Measurements from ENCODE around the gene C4A. TPM values are rescaled to one million over a fixed set of nuclear protein-coding genes. Genes with fewer than 3 reads are reported as not detected.

The C4A gene
- total and polyA plus RNA-seq, 2 of the 13 experiments (the other 11 are each of a cell fraction or from before 2014, with no cell fraction given): 165 to 478 TPM

DNA sequence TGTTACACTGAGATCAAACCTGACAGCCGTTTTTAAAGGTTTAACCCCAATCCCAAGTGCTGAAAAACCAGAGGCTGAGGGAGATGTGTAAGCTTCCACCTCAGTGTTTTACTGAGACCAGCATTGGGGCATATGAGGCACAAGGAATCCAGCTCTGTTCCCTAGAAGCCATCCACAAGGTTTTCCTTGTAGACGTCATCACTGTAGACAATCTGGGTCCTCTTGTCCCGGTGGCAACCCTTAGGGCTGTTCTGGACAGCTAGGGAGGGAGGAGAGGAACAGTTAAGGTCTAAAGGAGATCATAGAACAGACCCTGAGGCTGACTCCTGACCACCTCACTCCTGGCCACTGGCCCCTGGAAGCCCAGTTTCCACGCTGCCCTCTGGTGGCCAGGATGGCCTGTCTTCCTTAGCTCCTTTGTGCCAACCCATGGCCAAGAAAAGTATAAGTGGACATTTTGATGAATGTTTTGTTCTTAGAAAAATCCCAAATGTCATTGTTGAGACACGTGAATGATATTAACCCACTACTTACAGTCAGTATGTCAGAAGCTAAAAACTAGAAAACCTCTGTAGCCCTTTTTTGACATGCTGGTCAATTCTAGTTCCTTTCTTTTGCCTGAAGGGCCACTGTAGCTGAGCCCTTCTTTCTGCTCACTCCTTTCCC is 29.6 kb upstream of the C4A start (continued):
- TF ChIP-seq ZNF878 (CRISPR knock-in tag; IDR thresholded peaks at IDR 0.05) (no peak), IRF2 (CRISPR knock-in tag; IDR thresholded peaks at IDR 0.05) (peak; percentile 73), ZNF510 (CRISPR knock-in tag; IDR thresholded peaks at IDR 0.05; ENCODE audit: low read depth) (no peak), ZNF230 (CRISPR knock-in tag; IDR thresholded peaks at IDR 0.05) (no peak), ZNF292 (CRISPR knock-in tag; IDR thresholded peaks at IDR 0.05; ENCODE audit: borderline replicate concordance, low read depth) (no peak), ZNF841 (CRISPR knock-in tag; IDR thresholded peaks at IDR 0.05; ENCODE audit: borderline replicate concordance) (no peak), MXI1 (IDR thresholded peaks at IDR 0.05; ENCODE audit: borderline replicate concordance, low read depth, low read length) (no peak; the same call in 2 of the 3 replicates), NKX3-1 (CRISPR knock-in tag; IDR thresholded peaks at IDR 0.05) (no peak), SMAD9 (CRISPR knock-in tag; IDR thresholded peaks at IDR 0.05) (no peak), ZFY (CRISPR knock-in tag; IDR thresholded peaks at IDR 0.05) (no peak; the same call in 1 of the 2 replicates), XRCC5 (optimal IDR thresholded peaks at IDR 0.05; ENCODE audit: low read length) (peak; percentile 81), ZNF709 (CRISPR knock-in tag; IDR thresholded peaks at IDR 0.05) (no peak), ISX (CRISPR knock-in tag; conservative IDR thresholded peaks at IDR 0.05) (no peak), GATA4 (IDR thresholded peaks at IDR 0.05; ENCODE audit: borderline replicate concordance, low read depth) (no peak), ZFYVE20 (CRISPR knock-in tag; IDR thresholded peaks at IDR 0.05; ENCODE audit: borderline replicate concordance, low read depth) (no peak)
- TF ChIP-seq, protein P1, sequence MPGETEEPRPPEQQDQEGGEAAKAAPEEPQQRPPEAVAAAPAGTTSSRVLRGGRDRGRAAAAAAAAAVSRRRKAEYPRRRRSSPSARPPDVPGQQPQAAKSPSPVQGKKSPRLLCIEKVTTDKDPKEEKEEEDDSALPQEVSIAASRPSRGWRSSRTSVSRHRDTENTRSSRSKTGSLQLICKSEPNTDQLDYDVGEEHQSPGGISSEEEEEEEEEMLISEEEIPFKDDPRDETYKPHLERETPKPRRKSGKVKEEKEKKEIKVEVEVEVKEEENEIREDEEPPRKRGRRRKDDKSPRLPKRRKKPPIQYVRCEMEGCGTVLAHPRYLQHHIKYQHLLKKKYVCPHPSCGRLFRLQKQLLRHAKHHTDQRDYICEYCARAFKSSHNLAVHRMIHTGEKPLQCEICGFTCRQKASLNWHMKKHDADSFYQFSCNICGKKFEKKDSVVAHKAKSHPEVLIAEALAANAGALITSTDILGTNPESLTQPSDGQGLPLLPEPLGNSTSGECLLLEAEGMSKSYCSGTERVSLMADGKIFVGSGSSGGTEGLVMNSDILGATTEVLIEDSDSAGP (CRISPR knock-in tag; IDR thresholded peaks at IDR 0.05; ENCODE audit: borderline replicate concordance): peak; percentile 58; the same call in 1 of the 2 replicates
- TF ChIP-seq, protein P2, sequence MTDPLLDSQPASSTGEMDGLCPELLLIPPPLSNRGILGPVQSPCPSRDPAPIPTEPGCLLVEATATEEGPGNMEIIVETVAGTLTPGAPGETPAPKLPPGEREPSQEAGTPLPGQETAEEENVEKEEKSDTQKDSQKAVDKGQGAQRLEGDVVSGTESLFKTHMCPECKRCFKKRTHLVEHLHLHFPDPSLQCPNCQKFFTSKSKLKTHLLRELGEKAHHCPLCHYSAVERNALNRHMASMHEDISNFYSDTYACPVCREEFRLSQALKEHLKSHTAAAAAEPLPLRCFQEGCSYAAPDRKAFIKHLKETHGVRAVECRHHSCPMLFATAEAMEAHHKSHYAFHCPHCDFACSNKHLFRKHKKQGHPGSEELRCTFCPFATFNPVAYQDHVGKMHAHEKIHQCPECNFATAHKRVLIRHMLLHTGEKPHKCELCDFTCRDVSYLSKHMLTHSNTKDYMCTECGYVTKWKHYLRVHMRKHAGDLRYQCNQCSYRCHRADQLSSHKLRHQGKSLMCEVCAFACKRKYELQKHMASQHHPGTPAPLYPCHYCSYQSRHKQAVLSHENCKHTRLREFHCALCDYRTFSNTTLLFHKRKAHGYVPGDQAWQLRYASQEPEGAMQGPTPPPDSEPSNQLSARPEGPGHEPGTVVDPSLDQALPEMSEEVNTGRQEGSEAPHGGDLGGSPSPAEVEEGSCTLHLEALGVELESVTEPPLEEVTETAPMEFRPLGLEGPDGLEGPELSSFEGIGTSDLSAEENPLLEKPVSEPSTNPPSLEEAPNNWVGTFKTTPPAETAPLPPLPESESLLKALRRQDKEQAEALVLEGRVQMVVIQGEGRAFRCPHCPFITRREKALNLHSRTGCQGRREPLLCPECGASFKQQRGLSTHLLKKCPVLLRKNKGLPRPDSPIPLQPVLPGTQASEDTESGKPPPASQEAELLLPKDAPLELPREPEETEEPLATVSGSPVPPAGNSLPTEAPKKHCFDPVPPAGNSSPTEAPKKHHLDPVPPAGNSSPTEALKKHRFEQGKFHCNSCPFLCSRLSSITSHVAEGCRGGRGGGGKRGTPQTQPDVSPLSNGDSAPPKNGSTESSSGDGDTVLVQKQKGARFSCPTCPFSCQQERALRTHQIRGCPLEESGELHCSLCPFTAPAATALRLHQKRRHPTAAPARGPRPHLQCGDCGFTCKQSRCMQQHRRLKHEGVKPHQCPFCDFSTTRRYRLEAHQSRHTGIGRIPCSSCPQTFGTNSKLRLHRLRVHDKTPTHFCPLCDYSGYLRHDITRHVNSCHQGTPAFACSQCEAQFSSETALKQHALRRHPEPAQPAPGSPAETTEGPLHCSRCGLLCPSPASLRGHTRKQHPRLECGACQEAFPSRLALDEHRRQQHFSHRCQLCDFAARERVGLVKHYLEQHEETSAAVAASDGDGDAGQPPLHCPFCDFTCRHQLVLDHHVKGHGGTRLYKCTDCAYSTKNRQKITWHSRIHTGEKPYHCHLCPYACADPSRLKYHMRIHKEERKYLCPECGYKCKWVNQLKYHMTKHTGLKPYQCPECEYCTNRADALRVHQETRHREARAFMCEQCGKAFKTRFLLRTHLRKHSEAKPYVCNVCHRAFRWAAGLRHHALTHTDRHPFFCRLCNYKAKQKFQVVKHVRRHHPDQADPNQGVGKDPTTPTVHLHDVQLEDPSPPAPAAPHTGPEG (CRISPR knock-in tag; IDR thresholded peaks at IDR 0.05): no peak
- TF ChIP-seq, protein P3, sequence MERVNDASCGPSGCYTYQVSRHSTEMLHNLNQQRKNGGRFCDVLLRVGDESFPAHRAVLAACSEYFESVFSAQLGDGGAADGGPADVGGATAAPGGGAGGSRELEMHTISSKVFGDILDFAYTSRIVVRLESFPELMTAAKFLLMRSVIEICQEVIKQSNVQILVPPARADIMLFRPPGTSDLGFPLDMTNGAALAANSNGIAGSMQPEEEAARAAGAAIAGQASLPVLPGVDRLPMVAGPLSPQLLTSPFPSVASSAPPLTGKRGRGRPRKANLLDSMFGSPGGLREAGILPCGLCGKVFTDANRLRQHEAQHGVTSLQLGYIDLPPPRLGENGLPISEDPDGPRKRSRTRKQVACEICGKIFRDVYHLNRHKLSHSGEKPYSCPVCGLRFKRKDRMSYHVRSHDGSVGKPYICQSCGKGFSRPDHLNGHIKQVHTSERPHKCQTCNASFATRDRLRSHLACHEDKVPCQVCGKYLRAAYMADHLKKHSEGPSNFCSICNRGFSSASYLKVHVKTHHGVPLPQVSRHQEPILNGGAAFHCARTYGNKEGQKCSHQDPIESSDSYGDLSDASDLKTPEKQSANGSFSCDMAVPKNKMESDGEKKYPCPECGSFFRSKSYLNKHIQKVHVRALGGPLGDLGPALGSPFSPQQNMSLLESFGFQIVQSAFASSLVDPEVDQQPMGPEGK (CRISPR knock-in tag; IDR thresholded peaks at IDR 0.05): peak; percentile 70
- TF ChIP-seq, protein P4, sequence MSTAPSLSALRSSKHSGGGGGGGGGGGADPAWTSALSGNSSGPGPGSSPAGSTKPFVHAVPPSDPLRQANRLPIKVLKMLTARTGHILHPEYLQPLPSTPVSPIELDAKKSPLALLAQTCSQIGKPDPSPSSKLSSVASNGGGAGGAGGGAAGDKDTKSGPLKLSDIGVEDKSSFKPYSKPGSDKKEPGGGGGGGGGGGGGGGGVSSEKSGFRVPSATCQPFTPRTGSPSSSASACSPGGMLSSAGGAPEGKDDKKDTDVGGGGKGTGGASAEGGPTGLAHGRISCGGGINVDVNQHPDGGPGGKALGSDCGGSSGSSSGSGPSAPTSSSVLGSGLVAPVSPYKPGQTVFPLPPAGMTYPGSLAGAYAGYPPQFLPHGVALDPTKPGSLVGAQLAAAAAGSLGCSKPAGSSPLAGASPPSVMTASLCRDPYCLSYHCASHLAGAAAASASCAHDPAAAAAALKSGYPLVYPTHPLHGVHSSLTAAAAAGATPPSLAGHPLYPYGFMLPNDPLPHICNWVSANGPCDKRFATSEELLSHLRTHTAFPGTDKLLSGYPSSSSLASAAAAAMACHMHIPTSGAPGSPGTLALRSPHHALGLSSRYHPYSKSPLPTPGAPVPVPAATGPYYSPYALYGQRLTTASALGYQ (CRISPR knock-in tag; IDR thresholded peaks at IDR 0.05): no peak

All from HepG2 (cell line).